GM19023 (cell line): ENCODE results near the gene SMAP2.
A peak's percentile ranks its signal among the peaks of the same experiment; 100 is the strongest.

Experiments used
- ATAC-seq: cut with Tn5 transposase; IDR thresholded peaks from one replicate; pipeline ENCODE4 v1.9.1; 2021; ENCODE audit warnings: mild to moderate bottlenecking, moderate library complexity; ENCODE audit not compliant: unreplicated experiment

Gene SMAP2

GRCh38 chr1:40389322-40389803, 15.8 kb downstream of the SMAP2 start:
- no peak for ATAC-seq

GRCh38 chr1:40389871-40390560, 16.5 kb downstream of the SMAP2 start:
- no peak for ATAC-seq

DNA sequence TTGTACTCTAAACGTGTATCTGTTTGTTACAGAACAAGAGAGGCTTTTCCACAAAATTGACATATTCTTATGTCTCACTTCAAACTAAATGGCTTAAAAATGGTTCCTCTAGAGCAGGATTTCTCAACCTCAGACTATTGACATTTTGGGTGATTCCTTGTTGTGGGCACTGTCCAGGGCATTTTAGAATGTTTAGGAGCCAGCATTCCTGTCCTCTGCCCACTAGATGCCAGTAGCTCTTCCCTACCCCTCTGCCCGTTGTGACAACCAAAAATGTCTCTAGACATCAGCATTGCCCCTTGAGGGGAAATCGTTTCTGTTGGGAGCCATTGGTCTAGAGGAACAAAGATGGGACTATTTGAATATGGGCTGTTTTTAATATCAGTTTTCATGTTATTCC, 17.3 kb downstream of the SMAP2 start:
- ATAC-seq: no peak

- ATAC-seq: no peak
Measured at GRCh38 chr1:40391688-40392145, 18.2 kb downstream of the SMAP2 start.

GRCh38 chr1:40392221-40392620, 18.7 kb downstream of the SMAP2 start:
- no peak for ATAC-seq

DNA sequence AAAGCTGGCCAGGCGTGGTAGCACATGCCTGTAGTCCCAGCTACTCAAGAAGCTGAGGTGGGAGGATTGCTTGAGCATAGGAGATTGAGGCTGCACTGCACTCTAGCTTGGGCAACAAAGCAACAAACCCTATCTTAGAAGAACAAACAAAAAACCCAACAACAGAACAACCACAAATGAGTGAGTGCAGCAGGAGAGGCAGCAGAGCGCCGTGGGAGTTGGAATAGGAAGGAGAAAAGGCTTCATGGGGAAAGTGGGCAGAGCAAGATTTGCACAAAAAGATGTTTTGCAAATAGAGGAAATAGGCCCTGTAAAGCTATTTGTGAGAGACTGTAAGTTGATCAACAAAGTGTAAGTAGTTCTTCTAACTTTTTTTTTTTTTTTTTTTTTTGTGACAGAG, 19.6 kb downstream of the SMAP2 start:
- ATAC-seq: no peak

- ATAC-seq: no peak
Measured at GRCh38 chr1:40394491-40395172, 21.1 kb downstream of the SMAP2 start.

- ATAC-seq: no peak
Measured at GRCh38 chr1:40395190-40396175, 22.0 kb downstream of the SMAP2 start.

GRCh38 chr1:40396420-40396819, 22.9 kb downstream of the SMAP2 start:
- no peak for ATAC-seq

- ATAC-seq: no peak
Measured at GRCh38 chr1:40397258-40397657, 23.7 kb downstream of the SMAP2 start.

GRCh38 chr1:40399984-40400704, 26.6 kb downstream of the SMAP2 start:
- peak; percentile 55 for ATAC-seq

GRCh38 chr1:40401473-40402201, 28.1 kb downstream of the SMAP2 start:
- ATAC-seq: no peak

DNA sequence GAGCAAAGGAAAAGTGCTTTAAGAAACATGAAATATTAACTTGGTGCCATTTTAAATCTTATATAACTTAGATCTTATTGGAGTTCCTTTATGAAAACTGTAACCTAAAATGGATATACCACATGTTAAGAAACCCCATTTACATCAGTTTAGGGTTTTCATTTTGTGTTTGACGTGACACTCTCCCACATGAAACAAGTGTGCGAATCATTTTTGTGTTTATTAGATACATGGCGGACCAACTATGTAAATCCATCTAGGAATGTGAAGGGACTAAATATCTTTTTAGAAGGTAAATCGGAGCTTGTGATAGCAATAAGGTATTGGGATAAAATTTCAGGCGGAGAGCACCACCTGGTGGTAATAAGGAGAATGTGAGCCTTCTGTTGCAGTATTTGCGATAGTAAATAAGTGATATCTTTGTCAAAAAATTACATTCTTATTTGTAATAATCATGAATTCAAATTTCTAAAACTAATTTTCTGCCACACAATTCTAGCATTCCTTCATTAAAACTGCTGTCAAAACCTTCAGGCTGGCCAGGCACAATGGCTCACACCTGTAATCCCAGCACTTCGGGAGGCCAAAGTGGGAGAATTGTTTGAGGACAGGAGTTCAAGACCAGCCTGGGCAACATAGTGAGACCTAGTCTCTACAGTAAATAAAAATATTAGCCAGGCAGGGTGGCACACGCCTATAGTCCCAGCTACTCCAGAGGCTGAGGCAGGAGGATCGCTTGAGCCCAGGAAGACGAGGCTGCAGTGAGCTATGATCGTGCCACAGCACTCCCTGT, 31.3 kb downstream of the SMAP2 start:
- no peak for ATAC-seq

DNA sequence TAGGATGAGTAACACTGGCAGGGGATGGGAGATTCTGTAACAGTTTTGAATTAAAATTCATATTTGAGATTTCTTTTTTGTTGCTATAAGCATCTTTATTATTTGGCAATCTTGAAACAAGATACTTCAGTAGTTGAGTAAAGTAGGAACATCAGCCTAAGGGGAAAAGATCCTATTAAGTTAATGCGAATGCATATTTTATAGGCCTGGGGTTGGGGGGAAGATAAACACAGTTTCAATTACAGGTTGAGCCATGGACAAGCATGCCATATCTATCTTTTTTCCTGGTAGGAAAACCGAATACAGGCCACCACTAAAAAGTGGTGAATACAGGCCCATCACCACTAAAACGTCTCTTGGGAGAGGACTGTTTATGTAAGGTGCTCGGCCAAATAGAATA, 32.3 kb downstream of the SMAP2 start:
- no peak for ATAC-seq

DNA sequence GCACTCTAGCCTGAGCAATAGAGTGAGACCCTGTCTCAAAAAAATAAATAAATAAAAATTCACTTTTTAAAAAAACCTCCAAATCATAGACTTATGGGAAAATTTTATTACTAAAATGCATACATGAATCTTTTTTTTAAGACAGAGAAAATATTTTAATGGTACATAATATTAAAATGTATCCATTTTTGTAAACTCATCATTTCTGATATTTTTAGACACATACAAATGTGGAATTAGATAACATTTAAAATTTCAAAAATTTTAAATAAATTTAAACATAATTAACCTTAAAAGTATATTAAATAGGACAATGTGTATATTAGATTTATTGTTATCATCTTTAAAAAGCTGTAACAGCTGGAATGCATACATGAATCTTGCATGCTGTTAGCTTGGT, 33.9 kb downstream of the SMAP2 start:
- ATAC-seq: no peak

DNA sequence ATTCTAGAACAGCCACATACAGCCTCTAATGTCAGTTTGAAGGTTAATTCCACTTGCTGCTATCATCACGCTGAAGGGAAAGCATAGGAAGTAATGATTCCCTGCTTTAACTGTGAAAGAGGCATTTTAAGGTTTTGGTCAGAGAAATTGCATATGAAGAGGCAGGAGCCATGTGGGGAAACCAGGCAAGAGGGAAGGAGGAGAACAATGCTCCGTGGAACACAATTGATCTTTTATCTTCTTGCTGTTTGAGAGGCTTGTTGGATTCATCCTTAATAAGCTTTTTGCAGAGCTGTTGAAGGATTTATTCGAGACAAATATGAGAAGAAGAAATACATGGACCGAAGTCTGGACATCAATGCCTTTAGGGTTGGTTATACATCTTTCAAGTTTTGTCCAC, 35.9 kb downstream of the SMAP2 start:
- no peak for ATAC-seq

DNA sequence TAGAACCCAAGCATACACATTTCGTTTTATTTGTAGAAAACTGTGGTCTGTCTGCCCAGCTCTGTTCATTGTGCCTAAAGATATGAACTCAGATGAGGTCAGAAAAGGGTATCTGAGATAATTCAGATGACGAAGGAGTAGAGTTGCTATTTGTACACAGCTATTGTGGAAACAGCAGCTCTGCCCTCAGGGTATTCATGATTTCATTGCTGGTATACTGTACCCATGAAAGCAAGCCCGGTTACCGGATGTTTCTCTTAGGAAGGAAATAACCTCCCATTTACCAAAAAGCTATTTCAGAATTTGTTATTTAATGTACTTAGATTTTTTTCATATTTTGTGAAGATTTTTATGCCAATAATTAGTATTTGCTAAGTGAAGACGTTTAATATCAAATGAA, 37.8 kb downstream of the SMAP2 start:
- no peak for ATAC-seq

DNA sequence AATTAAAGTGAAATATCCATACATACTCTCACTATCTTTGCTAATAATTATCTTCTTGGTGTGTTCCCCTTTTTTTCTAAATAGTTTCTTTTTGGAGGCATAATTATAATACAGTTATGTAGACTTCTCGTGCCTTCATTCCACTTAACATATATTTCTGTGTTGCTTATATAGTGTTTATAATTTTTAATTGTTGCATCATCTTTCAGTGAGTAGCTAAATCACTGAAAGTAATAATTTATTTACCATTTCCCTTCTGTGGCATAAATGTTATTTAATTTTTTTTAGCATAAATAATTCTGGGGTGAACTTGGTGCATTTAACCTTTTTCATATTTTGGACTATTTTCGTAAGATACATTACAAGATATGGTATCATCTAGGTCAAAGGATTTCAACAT, 38.3 kb downstream of the SMAP2 start:
- ATAC-seq: no peak
